HCT116 (cell line): Measurements from ENCODE around the gene IGSF10.

ENCODE experiments used
- CTCF ChIP-seq, 3 experiments: fragments of 200-600 bp in 1 of 3; sonication (generic) in 1 of 3; IDR thresholded peaks in 2 of 3; conservative IDR thresholded peaks in 1 of 3; 2 replicates each; pipeline ENCODE4 v1.5.1; 2012 to 2017; ENCODE audit warnings: low read depth in 2 of 3, low read length in 2 of 3, antibody characterized with exemption in 1 of 3, borderline replicate concordance in 1 of 3, control low read depth in 1 of 3, mild to moderate bottlenecking in 1 of 3, mixed read lengths in 1 of 3, mixed run types in 1 of 3, moderate library complexity in 1 of 3; ENCODE audit not compliant: insufficient read depth in 1 of 3
- JUND ChIP-seq: IDR thresholded peaks from 2 replicates; pipeline ENCODE4 v1.6.1; 2012
- POLR2A ChIP-seq: IDR thresholded peaks from 2 replicates; pipeline ENCODE4 v1.7.0; 2011; ENCODE audit warnings: borderline replicate concordance; ENCODE audit not compliant: insufficient read depth, insufficient read length; ENCODE audit errors: extremely low read depth
- POLR2AphosphoS5 ChIP-seq: IDR thresholded peaks from 2 replicates; pipeline ENCODE4 v1.6.1; 2011; ENCODE audit warnings: mild to moderate bottlenecking, low read depth, low read length, moderate library complexity
- SP1 ChIP-seq: IDR thresholded peaks from 2 replicates; pipeline ENCODE4 v1.6.1; 2012; ENCODE audit warnings: low read depth
- TF ChIP-seq, protein P1 (sequence below): IDR thresholded peaks from 2 replicates; pipeline ENCODE4 v1.6.1; 2012; ENCODE audit warnings: low read depth
- TF ChIP-seq, protein P2 (sequence below): IDR thresholded peaks from 2 replicates; pipeline ENCODE4 v1.6.1; 2012

DNA sequence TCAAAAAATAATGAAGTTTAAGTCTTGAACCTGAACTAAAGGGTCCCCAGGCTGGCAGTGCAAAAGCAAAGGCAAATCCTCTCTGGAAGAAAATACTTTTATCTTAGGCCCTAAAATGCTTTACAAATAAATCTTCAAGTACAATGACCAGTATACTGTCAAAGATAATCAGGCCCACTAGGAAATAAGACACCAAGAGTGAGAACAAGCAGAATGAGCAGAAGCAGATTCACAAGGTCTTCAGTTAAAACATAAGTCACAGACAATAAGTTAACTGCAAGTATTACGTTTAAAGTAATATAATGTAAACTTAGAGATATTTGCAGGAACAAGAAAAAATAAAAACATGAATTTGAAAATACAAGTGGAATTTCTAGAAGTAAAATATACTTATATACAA is 42.2 kb upstream of the IGSF10 start:
- TF ChIP-seq CTCF (IDR thresholded peaks at IDR 0.05 in 2 of 3, conservative IDR thresholded peaks at IDR 0.05 in 1 of 3; ENCODE audit: borderline replicate concordance in 1 of 3, insufficient read depth in 1 of 3, low read depth in 2 of 3, low read length in 2 of 3): no peak
- TF ChIP-seq, protein P1, sequence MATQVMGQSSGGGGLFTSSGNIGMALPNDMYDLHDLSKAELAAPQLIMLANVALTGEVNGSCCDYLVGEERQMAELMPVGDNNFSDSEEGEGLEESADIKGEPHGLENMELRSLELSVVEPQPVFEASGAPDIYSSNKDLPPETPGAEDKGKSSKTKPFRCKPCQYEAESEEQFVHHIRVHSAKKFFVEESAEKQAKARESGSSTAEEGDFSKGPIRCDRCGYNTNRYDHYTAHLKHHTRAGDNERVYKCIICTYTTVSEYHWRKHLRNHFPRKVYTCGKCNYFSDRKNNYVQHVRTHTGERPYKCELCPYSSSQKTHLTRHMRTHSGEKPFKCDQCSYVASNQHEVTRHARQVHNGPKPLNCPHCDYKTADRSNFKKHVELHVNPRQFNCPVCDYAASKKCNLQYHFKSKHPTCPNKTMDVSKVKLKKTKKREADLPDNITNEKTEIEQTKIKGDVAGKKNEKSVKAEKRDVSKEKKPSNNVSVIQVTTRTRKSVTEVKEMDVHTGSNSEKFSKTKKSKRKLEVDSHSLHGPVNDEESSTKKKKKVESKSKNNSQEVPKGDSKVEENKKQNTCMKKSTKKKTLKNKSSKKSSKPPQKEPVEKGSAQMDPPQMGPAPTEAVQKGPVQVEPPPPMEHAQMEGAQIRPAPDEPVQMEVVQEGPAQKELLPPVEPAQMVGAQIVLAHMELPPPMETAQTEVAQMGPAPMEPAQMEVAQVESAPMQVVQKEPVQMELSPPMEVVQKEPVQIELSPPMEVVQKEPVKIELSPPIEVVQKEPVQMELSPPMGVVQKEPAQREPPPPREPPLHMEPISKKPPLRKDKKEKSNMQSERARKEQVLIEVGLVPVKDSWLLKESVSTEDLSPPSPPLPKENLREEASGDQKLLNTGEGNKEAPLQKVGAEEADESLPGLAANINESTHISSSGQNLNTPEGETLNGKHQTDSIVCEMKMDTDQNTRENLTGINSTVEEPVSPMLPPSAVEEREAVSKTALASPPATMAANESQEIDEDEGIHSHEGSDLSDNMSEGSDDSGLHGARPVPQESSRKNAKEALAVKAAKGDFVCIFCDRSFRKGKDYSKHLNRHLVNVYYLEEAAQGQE: no peak
- no peak for TF ChIP-seq POLR2AphosphoS5
- TF ChIP-seq, protein P2, sequence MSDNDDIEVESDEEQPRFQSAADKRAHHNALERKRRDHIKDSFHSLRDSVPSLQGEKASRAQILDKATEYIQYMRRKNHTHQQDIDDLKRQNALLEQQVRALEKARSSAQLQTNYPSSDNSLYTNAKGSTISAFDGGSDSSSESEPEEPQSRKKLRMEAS: no peak
- no peak for TF ChIP-seq POLR2A
- TF ChIP-seq SP1: no peak
- TF ChIP-seq JUND: no peak
